Right lobe of liver (tissue), 4 donors: Measurements from ENCODE around the gene ATG101.

ENCODE experiments used
- CTCF ChIP-seq, 4 donors: fragments of 200-600 bp in 3 of 4; fragments of 450-650 bp in 1 of 4; IDR thresholded peaks; one replicate each; pipeline versions ENCODE4 v1.5.1 to v1.8.0; 2016 to 2022; ENCODE audit warnings: antibody characterized with exemption in 4 of 4, mild to moderate bottlenecking in 2 of 4
- POLR2A ChIP-seq: fragments of 450-650 bp; IDR thresholded peaks from one replicate; pipeline ENCODE4 v1.6.1; 2017; ENCODE audit warnings: antibody characterized with exemption, mild to moderate bottlenecking
- donor health status: DM: no; HTN: no; CAD: no.
- donor health status: DM: no; HTN: no; CAD: no.
- donor health status: DM: no; HTN: yes; CAD: no.

GRCh38 chr12:52058631-52059361 is 11.0 kb upstream of the ATG101 start:
- TF ChIP-seq POLR2A (peak; percentile 15), CTCF (IDR thresholded peaks at IDR 0.05) (no peak)
